ENCODE data around the gene RHOH.
"Not testable (repeated sequence)": the region's sequence is repeated elsewhere in the genome, so short reads cannot be mapped to it uniquely, and the experiment has no call there.

GRCh38 chr4:40147490-40147889 is 49.3 kb upstream of the RHOH start:
- not testable (repeated sequence) for TF ChIP-seq EP300, CTCF, POLR2A (IDR thresholded peaks at IDR 0.05)

All from ovary (tissue), 3 donors.